GM18868 (cell line): ENCODE data around the gene SPATA18.
A peak's percentile ranks its signal among the peaks of the same experiment; 100 is the strongest.

Experiments used
- ATAC-seq: cut with Tn5 transposase; IDR thresholded peaks from one replicate; pipeline ENCODE4 v1.9.1; 2021; ENCODE audit warnings: mild to moderate bottlenecking, moderate library complexity; ENCODE audit not compliant: unreplicated experiment

SPATA18 gene

DNA sequence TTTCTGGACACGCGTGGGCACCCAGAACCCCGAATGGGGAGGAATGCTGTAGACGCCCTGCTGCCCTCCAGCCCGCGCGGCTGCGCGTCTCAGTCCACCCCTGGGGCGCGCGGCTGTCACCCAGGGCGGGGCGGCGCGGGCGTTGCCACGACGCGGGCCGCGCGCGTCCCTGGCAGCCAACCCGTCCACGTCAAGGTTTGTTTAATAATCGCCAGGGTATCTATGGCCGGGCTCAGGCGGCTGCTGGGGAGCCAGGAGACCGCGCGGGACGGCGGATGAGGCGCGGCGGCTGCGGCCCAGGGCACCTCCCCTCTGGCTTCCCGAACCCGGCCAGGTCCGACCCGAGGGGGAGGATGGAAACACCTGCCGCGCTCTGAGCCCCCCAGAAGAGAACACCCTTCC lies at the start of gene SPATA18:
Gene SPATA18, plus strand, starts transcription at position 92 of the 402 bp plus-strand sequence. CDS start 401 bp downstream, outside the sequence.
- ATAC-seq = peak; percentile 50

GRCh38 chr4:52001616-52002015 lies 49.5 kb upstream of the SPATA18 start:
- ATAC-seq = no peak

DNA sequence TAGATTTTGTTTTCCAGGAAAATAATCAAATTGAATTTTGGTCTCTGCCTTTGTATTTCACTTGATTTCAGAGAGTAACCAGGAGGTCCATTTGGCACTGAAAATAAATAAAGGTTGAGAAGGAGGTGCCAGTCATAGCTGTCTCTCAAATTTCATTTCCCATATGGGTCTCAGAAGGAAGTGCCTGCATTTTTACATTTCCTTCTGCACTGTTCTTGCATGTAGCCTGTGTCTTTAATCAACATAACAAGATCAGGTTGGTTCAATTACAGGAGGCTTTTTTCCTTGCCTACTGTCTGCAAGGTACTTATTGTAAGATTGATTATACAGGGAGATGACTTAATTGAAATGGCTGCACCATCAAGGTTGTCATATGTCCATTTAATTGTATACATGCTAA lies 46.7 kb upstream of the SPATA18 start:
- no peak for ATAC-seq

DNA sequence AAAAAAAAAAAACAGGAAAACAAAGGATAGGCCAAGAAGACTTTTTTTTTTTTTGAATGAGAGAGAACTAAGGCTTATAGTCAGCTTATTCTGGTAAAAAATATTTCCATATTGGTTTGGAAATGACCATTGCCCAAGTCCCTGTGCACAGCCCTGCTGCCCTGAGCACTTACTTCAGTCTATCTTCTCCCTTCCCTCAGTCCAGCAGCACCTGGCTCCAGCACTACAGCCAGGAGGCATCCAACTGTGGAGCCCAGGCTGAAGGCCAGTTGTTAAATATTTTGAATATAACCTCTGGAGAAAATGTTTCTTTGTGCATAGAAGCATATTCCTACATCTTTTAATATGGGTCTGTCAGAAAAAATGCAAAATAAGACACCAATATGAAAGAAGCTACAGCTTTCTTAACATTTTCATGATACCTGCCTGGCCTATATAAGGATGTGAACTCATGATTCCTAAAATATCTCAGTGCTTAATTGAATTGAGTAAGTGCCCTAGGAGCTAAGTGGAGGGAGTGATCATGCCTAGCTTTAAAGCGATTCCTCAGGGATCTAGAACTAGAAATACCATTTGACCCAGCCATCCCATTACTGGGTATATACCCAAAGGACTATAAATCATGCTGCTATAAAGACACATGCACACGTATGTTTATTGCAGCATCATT lies 45.4 kb upstream of the SPATA18 start:
- no peak for ATAC-seq

DNA sequence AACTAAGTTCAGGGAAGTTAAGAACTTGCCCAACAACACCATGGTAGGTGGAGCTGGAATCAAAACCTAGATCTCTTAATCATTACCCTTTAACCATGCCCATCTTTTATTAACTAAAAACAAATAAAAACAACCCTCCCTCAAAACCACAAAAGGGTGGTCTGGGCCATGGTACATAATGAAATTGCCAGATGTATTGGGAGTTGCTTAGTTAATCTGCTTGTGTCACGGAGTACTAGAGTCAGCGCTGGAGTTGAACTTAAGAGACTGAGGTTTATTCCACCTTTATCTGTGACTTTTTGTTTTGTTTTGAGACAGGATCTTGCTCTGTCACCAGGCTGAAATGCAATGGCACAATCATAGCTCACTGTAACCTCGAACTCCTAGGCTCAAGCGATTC lies 44.2 kb upstream of the SPATA18 start:
- ATAC-seq = no peak

GRCh38 chr4:52010986-52011385 lies 40.1 kb upstream of the SPATA18 start:
- ATAC-seq = no peak

- no peak for ATAC-seq
Observed at GRCh38 chr4:52012651-52013050, 38.5 kb upstream of the SPATA18 start.

GRCh38 chr4:52014903-52015302 lies 36.2 kb upstream of the SPATA18 start:
- ATAC-seq = no peak

DNA sequence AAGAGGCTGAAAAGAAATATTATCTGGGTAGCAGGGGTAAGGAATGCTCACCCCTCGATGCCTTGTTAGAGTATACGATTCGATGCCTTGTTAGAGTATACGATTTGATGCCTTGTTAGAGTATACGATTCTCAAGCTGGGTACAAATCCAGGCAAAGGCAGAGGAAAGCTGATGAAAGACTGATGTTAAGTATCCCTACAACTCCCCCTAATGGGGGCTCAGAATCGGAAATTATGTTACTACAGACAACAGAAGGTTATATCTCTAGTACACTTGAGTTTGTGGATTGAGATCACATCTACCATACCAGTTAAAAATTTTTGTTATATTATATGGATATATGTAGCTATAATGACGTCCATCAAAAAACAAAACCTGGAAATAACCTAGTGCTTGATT lies 35.7 kb upstream of the SPATA18 start:
- no peak for ATAC-seq

DNA sequence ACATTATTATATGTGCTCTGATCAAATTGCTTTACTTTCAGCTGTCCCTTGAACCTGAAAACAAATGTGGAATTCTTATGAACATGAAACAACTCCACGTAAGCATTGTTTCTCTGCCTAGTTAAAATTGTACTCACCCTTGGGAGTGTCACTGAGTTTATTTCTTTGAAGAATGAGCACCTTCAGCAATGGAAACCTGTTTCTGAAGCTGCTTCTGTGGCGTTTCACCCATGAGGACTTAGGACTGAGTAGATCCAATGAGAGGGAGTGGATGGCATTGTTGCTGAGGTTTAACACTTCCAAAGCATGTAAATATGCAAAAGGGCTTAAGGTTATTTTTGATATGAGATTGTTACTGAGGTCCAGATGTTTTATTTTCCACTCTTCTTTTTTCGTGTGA lies 34.1 kb upstream of the SPATA18 start:
- ATAC-seq = no peak

DNA sequence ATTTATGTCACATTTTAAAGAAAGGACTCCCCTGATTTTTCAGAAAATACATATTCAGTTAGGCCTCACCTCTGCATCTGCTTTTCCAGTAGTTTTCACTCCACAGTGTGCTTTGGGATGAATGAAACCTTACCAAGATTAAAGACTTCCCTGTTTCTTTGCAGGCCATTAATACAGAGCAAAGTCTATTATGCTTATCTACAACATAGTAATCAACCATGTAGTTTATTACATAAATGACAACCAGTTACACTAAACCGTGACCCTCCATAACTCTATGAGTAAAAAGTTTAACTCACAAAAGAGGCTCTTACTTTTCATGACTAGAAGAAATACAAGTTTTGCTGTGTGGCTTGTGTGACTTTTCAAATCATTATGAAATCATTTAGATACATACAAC lies 33.3 kb upstream of the SPATA18 start:
- no peak for ATAC-seq

DNA sequence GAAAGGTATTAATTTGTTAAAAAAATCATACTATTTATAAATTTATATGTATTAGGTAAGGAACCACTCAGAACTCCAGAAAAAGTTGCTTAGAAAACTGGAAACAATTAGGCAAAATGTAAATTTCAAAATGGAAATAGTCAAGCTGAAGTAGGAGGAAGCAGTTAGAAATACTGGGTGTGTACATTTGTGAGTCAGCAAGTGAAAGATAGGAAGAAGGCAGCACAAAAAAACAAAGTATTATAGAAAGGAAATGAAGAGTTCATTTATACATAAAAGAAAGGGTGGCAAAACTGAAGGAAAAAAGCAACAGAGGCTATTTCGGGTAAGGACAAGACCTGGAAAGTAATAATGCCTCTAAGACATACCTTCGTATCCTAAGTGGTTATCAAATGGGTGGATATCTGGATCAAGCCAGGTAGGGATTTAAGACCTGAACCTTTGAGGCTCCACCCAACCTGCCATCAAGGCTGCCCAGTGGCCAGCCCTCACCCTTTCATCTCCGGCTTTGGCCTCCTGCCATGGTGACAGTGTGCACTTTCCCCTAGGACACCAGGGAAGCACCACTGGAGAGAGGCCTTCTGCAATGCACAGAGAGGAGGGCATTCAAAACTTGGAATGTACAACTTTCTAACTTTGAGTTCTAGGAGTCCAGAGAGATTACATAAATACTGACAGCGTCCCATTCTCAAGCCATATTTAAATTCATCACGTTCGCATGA lies 31.0 kb upstream of the SPATA18 start, which contains the start of gene LRRC66:
Gene LRRC66, minus strand, starts transcription at position 428 of the 722 bp plus-strand sequence. CDS start 2,750 bp downstream, outside the sequence.
- ATAC-seq = no peak

DNA sequence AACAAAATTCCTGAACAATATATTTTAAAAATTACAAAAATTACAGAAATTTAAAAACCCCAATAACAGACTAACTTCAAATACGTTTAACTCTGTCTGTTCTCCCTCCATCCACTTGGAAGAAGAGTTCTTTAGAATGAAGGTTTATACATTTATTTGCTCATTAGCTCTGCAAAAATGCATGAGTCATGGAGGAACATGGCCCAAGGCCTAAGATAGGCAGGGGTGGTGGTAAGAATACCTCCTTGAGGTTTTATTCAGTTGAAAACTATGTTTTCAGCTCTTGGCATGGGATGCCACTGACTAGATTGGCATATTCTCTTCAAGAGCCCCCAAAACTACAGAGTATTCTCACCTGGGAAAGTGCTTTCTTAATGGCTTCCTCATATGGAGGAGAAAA lies 22.1 kb upstream of the SPATA18 start:
- no peak for ATAC-seq

DNA sequence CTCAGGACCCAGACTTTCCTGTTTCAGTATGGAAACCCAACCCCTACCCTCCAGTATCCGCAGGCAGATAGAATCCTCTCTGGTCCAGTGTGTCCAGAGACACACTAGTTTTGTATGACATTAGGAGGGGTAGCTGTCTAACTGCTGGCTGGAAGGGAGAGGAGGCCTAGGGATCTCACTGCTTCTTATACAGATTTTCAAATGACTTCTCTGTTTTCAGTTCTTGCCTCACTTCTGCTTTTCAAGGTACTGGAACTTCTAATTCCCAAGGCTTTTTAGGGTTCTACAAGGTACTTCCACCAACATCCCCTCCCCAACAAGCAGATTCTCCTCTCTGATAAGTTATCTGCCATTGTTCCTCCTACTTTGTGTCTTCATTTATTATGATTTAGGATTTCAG lies 19.1 kb upstream of the SPATA18 start:
- ATAC-seq = peak; percentile 58

- no peak for ATAC-seq
Observed at GRCh38 chr4:52035190-52035589, 15.9 kb upstream of the SPATA18 start.

DNA sequence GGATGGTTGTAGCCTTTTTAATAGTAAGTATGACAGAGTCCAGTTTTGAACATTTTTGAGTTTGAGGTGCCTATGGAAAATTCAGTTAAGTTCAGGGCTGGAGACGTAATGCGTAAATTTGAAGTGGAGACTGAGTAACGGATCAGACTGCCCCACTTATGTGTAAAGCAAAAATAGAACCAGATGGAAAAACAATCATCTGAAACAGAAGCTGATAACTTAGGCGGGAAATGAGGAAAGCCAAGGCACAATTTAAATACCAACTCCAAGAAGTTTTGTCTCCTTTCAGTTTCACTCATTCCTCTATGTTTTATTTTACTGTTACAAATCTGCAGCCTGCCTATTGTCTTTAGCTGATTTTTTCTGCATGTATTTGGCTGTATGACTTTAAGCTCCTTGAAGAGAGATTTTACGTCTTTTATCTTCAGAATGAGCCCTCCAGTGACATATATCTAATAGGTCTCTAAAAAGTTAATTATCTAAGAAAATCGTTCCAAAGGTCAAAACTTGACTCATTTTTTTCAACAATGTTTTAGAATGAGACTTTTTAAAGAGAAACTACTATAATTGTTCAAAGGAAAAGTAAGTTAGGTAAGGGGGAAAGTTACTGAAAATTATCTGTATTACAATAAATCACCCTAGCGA lies 14.1 kb upstream of the SPATA18 start:
- no peak for ATAC-seq

GRCh38 chr4:52037689-52038102 lies 13.4 kb upstream of the SPATA18 start:
- peak; percentile 57 for ATAC-seq

DNA sequence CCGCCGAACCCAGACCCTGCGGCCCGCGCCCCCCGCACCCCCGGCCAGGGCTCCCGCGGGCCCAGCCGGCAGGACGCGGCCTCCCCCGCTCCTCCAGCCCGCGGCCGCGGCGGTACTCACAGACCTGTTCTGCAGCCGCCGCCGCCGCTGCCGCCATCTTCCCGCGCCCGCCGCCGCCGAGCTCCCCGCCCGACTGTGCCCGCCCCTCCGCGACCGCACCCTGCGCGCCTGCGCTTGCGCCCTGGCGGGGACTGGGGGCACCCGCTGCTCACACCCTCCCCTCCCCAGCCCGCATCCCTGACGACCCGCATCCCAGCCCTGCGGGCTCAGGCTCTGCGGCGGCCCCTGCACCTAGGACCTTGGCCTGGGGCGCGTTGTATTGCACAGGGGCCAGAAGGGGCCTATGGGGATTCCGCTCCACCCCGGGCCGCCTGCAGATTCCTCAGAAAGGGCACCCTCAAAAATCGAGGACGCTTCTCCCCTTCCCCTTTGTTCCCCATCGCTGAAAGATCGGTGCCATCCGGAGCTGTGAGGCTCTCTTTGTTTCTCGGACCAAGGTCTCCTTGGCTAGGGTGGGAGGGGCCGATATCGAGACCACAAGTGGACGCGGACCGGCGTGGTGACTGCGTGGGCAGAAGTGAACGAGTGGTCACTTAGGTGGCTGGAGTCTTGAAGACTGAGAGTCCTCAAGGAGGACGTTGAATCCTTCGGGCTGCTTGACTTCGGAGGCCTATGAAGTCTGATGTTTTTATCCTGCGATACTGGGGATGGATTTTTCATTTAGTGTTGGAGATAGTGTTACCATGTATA lies 12.8 kb upstream of the SPATA18 start, which contains the start of gene SGCB:
Gene SGCB, minus strand, starts transcription at position 197 of the 810 bp plus-strand sequence. Its CDS starts 40 bp downstream, at position 157.
- peak; percentile 92 for ATAC-seq

- no peak for ATAC-seq
Observed at GRCh38 chr4:52045028-52045427, 6.1 kb upstream of the SPATA18 start.

DNA sequence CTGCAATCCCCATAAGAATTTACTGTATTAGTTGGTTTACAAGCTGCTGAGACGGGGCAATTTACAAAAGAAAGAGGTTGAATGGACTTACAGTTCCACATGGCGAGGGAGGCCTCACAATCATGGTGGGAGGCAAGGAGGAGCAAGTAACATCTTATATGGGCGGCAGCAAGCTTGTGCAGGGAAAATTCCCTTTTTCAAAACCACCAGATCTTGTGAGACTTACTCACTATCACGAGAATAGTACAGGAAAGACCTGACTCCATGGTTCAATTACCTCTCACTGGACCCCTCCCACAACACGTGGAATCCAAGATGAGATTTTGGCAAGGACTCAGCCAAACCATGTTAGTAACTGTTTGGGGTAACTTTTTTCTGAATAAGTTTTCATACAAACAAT lies 1.8 kb upstream of the SPATA18 start:
- ATAC-seq = no peak
